GM13977 (cell line): ENCODE results near the gene SLX4IP.

Experiments used
- DNase-seq: peaks from one replicate; pipeline ENCODE4 v3.0.0; 2012; ENCODE audit warnings: low spot score
- CTCF ChIP-seq: IDR thresholded peaks from 2 replicates; pipeline ENCODE4 v1.5.1; 2012; ENCODE audit warnings: mild to moderate bottlenecking, control low read depth; ENCODE audit not compliant: insufficient read depth; ENCODE audit errors: extremely low read depth, missing control alignments
- in situ Hi-C: fragments of 300-500 bp; cut with MboI; formaldehyde crosslinking; loops from one replicate; pipeline ENCODE4 v1.12.0; 2022; ENCODE audit warnings: low sequenced_read_pairs, low pct_unique_long_range_greater_than_20kb, mixed read lengths, inconsistent platforms; ENCODE audit not compliant: unreplicated experiment

SLX4IP gene

GRCh38 chr20:10665027-10665561 lies 230.0 kb downstream of the SLX4IP start:
- no peak for TF ChIP-seq CTCF
- in situ Hi-C loops, result no loop called here
- no peak for DNase-seq

GRCh38 chr20:10665791-10666190 lies 230.7 kb downstream of the SLX4IP start:
- TF ChIP-seq CTCF, result no peak
- in situ Hi-C loops, result no loop called here
- no peak for DNase-seq

- in situ Hi-C loops, result no loop called here
- DNase-seq, result no peak
- TF ChIP-seq CTCF, result no peak
Observed at GRCh38 chr20:10666221-10667076, 231.3 kb downstream of the SLX4IP start.

- no peak for DNase-seq
- no peak for TF ChIP-seq CTCF
- in situ Hi-C loops, result no loop called here
Observed at GRCh38 chr20:10667077-10667401, 231.9 kb downstream of the SLX4IP start.

- no peak for TF ChIP-seq CTCF
- no peak for DNase-seq
- in situ Hi-C loops, result no loop called here
Observed at GRCh38 chr20:10667560-10668167, 232.6 kb downstream of the SLX4IP start.

GRCh38 chr20:10668677-10669368 lies 233.7 kb downstream of the SLX4IP start:
- TF ChIP-seq CTCF, result no peak
- DNase-seq, result no peak
- in situ Hi-C loops, result no loop called here
